Esophagus muscularis mucosa (tissue), 4 donors: ENCODE measurements around the gene ABI3. TPM values are rescaled to one million over a fixed set of nuclear protein-coding genes. Genes with fewer than 3 reads are reported as not detected.

ENCODE experiments used
- DNase-seq: peaks from one replicate; pipeline ENCODE4 v3.0.0-alpha.2; 2017; ENCODE audit errors: extremely low spot score
- H3K27ac ChIP-seq, 4 donors: fragments of 200-600 bp; sonication (generic); replicated peaks in 1 of 4; 1 replicate in 3 of 4; 2 replicates in 1 of 4; pipeline ENCODE4 v1.5.1; 2016 to 2019; ENCODE audit warnings: mild to moderate bottlenecking in 1 of 4
- H3K27me3 ChIP-seq, 4 donors: fragments of 200-600 bp; sonication (generic); one replicate each; pipeline versions ENCODE4 v1.5.1 to v1.6.0; 2016 to 2019
- H3K36me3 ChIP-seq, 4 donors: fragments of 200-600 bp; sonication (generic); one replicate each; pipeline ENCODE4 v1.5.1; 2016 to 2019
- H3K4me1 ChIP-seq, 4 donors: fragments of 200-600 bp; sonication (generic); one replicate each; pipeline ENCODE4 v1.5.1; 2016 to 2019
- H3K4me3 ChIP-seq, 4 donors: fragments of 200-600 bp; sonication (generic); 1 replicate in 2 of 4; 2 replicates in 2 of 4; pipeline ENCODE4 v1.5.1; 2016 to 2019; ENCODE audit warnings: mild to moderate bottlenecking in 4 of 4, moderate library complexity in 1 of 4
- H3K9me3 ChIP-seq, 4 donors: fragments of 200-600 bp; sonication (generic); 1 replicate in 3 of 4; 2 replicates in 1 of 4; pipeline ENCODE4 v1.5.1; 2016 to 2019
- EP300 ChIP-seq: sonication (generic); formaldehyde crosslinking; IDR thresholded peaks from one replicate; pipeline ENCODE4 v1.6.1; 2017; ENCODE audit warnings: antibody characterized with exemption
- POLR2A ChIP-seq: fragments of 450-650 bp; IDR thresholded peaks from one replicate; pipeline ENCODE4 v1.6.1; 2017; ENCODE audit warnings: antibody characterized with exemption, moderate library complexity, mild to moderate bottlenecking, low read depth
- POLR2AphosphoS5 ChIP-seq, 2 donors: sonication (generic); formaldehyde crosslinking; IDR thresholded peaks; one replicate each; pipeline ENCODE4 v1.6.1; 2017; ENCODE audit warnings: antibody characterized with exemption in 2 of 2
- WGBS: methylation state at CpG from one replicate; pipeline ENCODE4 v1.1.5; 2018; 5-methylcytosine and 5-hydroxymethylcytosine counted together
- intact Hi-C: fragments of 100-400 bp; cut with DNase I; formaldehyde crosslinking; loops from one replicate; pipeline ENCODE4 v1.15.1; 2023
- total RNA-seq, 4 donors: library from RNA; depleted of rRNA; stranded (reverse); fragments of >200 nt; gene quantifications; one replicate each; pipeline versions ENCODE4 v1.1.0 to v1.2.1, GENCODE V29; 2016
- TF ChIP-seq, protein P1 (sequence below), 3 experiments: fragments of 200-600 bp in 2 of 3; fragments of 450-650 bp in 1 of 3; sonication (generic) in 2 of 3; IDR thresholded peaks; one replicate each; pipeline ENCODE4 v1.5.1; 2017 to 2019; ENCODE audit warnings: antibody characterized with exemption in 3 of 3, mild to moderate bottlenecking in 2 of 3, moderate library complexity in 1 of 3

The ABI3 gene
- total RNA-seq, 4 donors from 2014 or later: 3.3 to 8.9 (median 6.3) TPM

DNA sequence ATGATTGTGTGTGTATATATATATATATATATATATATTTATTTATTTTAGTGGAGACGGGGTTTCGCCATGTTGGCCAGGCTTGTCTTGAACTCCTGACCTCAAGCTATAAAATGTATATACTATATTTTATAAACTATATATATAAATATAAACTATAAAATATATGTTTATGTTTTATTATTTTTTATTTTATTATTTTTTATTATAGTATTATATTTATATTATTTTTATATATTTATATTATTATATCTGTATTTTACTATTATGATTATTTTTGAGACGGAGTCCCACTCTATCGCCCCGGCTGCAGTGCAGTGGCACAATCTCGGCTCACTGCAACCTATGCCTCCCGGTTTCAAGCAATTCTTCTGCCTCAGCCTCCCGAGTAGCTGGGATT, 30.5 kb downstream of the ABI3 start:
- Histone ChIP-seq H3K4me3 (no peak overlapping the region), H3K36me3 (no peaks in the 10 kb centered on the region), H3K27ac (no peak overlapping the region), H3K27me3 (no peaks in the 10 kb centered on the region), H3K9me3 (no peaks in the 10 kb centered on the region), H3K4me1 (peaks cover 0 to 4% (median 0%) of the 10 kb centered on the region in 4 donors)
- TF ChIP-seq EP300 (no peak), POLR2AphosphoS5 (IDR thresholded peaks at IDR 0.05) (no peak), POLR2A (no peak)
- TF ChIP-seq, protein P1, sequence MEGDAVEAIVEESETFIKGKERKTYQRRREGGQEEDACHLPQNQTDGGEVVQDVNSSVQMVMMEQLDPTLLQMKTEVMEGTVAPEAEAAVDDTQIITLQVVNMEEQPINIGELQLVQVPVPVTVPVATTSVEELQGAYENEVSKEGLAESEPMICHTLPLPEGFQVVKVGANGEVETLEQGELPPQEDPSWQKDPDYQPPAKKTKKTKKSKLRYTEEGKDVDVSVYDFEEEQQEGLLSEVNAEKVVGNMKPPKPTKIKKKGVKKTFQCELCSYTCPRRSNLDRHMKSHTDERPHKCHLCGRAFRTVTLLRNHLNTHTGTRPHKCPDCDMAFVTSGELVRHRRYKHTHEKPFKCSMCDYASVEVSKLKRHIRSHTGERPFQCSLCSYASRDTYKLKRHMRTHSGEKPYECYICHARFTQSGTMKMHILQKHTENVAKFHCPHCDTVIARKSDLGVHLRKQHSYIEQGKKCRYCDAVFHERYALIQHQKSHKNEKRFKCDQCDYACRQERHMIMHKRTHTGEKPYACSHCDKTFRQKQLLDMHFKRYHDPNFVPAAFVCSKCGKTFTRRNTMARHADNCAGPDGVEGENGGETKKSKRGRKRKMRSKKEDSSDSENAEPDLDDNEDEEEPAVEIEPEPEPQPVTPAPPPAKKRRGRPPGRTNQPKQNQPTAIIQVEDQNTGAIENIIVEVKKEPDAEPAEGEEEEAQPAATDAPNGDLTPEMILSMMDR (IDR thresholded peaks at IDR 0.05): no peak
- intact Hi-C loops: no loop called here
- DNase-seq: no peak
- 74% methylated on average over 8 of the region's 8 CpGs for WGBS

- TF ChIP-seq, protein P1 (IDR thresholded peaks at IDR 0.05): no peak
- TF ChIP-seq POLR2A (no peak), EP300 (no peak), POLR2AphosphoS5 (IDR thresholded peaks at IDR 0.05) (no peak)
- Histone ChIP-seq H3K9me3 (no peaks in the 10 kb centered on the region), H3K27me3 (no peaks in the 10 kb centered on the region), H3K36me3 (no peaks in the 10 kb centered on the region), H3K27ac (no peak overlapping the region), H3K4me3 (no peak overlapping the region), H3K4me1 (peaks cover 0 to 4% (median 0%) of the 10 kb centered on the region in 4 donors)
- no peak for DNase-seq
- intact Hi-C loops: no loop called here
- 76% methylated on average over 9 of the region's 9 CpGs for WGBS
Measured at GRCh38 chr17:49241692-49242397, 31.3 kb downstream of the ABI3 start.

- peaks cover 0 to 6% (median 0%) of the 10 kb centered on the region in 4 donors for H3K27me3 ChIP-seq
- TF ChIP-seq EP300 (no peak), POLR2A (no peak), POLR2AphosphoS5 (IDR thresholded peaks at IDR 0.05) (no peak)
- TF ChIP-seq, protein P1 (IDR thresholded peaks at IDR 0.05): no peak
- no peak overlapping the region for H3K4me3 ChIP-seq
- H3K4me1 ChIP-seq: peaks cover 0 to 4% (median 0%) of the 10 kb centered on the region in 4 donors
- no peak overlapping the region for H3K27ac ChIP-seq
- intact Hi-C loops: no loop called here
- WGBS: 93% methylated on average over 5 of the region's 5 CpGs
- H3K36me3 ChIP-seq: no peaks in the 10 kb centered on the region
- H3K9me3 ChIP-seq: no peaks in the 10 kb centered on the region
- no peak for DNase-seq
Measured at GRCh38 chr17:49242813-49243212, 32.3 kb downstream of the ABI3 start.

DNA sequence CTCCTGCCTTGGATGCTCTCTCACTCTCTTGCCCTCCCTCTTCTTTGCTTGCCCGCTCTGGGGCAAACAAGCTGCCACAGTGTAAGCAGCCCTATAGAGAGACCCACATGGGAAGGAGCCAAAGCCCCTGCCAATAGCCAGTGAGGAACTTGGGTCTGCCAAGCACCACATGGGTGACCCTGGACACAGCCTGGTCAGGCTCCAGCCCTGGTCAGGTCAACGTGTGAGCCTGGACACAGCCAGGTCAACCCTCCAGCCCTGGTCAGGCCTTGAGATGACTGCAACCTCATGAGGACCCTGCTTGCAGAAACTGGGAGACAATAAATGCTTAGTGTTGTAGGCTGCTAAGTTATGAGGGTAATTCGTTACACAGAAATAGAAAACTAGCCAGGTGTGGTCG, 34.3 kb downstream of the ABI3 start:
- Histone ChIP-seq H3K27ac (no peak overlapping the region), H3K27me3 (peaks cover 0 to 15% (median 0%) of the 10 kb centered on the region in 4 donors), H3K4me3 (no peak overlapping the region), H3K36me3 (no peaks in the 10 kb centered on the region), H3K9me3 (no peaks in the 10 kb centered on the region), H3K4me1 (peaks cover 6 to 8% (median 7%) of the 10 kb centered on the region in 4 donors)
- TF ChIP-seq POLR2A (no peak), EP300 (no peak), POLR2AphosphoS5 (IDR thresholded peaks at IDR 0.05) (no peak)
- TF ChIP-seq, protein P1 (IDR thresholded peaks at IDR 0.05): no peak
- intact Hi-C loops: no loop called here
- WGBS: 82% methylated on average over 4 of the region's 4 CpGs
- no peak for DNase-seq
